H9 (cell line): ENCODE measurements around the gene USP5. TPM values are rescaled to one million over a fixed set of nuclear protein-coding genes. Genes with fewer than 3 reads are reported as not detected.

Experiments used
- DNase-seq: peaks from one replicate; pipeline ENCODE4 v3.0.0-alpha.2; 2017
- H2AFZ ChIP-seq: one replicate; pipeline ENCODE4 v1.6.1; 2013; ENCODE audit warnings: mild to moderate bottlenecking, low read length, control low read depth, moderate library complexity
- H2AK5ac ChIP-seq: 2 replicates; pipeline ENCODE4 v1.6.1; 2013; ENCODE audit warnings: low read length, control low read depth, mixed read lengths; ENCODE audit not compliant: insufficient read length
- H2BK120ac ChIP-seq: one replicate; pipeline ENCODE4 v1.6.1; 2013; ENCODE audit warnings: low read depth, mild to moderate bottlenecking, low read length, control low read depth, inconsistent platforms; ENCODE audit not compliant: poor library complexity, severe bottlenecking
- H2BK12ac ChIP-seq: 2 replicates; pipeline ENCODE4 v1.6.1; 2013; ENCODE audit warnings: low read length, control low read depth, mixed read lengths, low read depth; ENCODE audit not compliant: insufficient read length
- H2BK15ac ChIP-seq: 2 replicates; pipeline ENCODE4 v1.6.1; 2013; ENCODE audit warnings: low read depth, low read length, control low read depth
- H2BK20ac ChIP-seq: one replicate; pipeline ENCODE4 v1.6.1; 2013; ENCODE audit warnings: low read depth, mild to moderate bottlenecking, low read length, control low read depth, inconsistent platforms; ENCODE audit not compliant: poor library complexity, severe bottlenecking
- H2BK5ac ChIP-seq: 2 replicates; pipeline ENCODE4 v1.6.1; 2013; ENCODE audit warnings: low read length, control low read depth, mixed read lengths; ENCODE audit not compliant: insufficient read length
- H3K14ac ChIP-seq: 2 replicates; pipeline ENCODE4 v1.6.1; 2013; ENCODE audit warnings: low read length, control low read depth; ENCODE audit not compliant: insufficient read depth
- H3K18ac ChIP-seq: 2 replicates; pipeline ENCODE4 v1.6.1; 2013; ENCODE audit warnings: low read depth, mild to moderate bottlenecking, mixed read lengths, low read length, control low read depth; ENCODE audit not compliant: insufficient read length
- H3K23ac ChIP-seq: 2 replicates; pipeline ENCODE4 v1.6.1; 2013; ENCODE audit warnings: low read length, control low read depth, mixed read lengths, low read depth; ENCODE audit not compliant: insufficient read length
- H3K23me2 ChIP-seq: 2 replicates; pipeline ENCODE4 v1.6.1; 2013; ENCODE audit warnings: low read depth, mild to moderate bottlenecking, mixed read lengths, low read length, control low read depth; ENCODE audit not compliant: insufficient read length, poor library complexity, severe bottlenecking
- H3K27ac ChIP-seq: 2 replicates; pipeline ENCODE4 v1.5.1; 2013; ENCODE audit warnings: low read length, control low read depth, mixed read lengths, low read depth; ENCODE audit not compliant: insufficient read length
- H3K27me3 ChIP-seq: 2 replicates; pipeline ENCODE4 v1.6.1; 2013; ENCODE audit warnings: low read length, control low read depth, inconsistent platforms; ENCODE audit not compliant: insufficient read depth
- H3K4ac ChIP-seq: 2 replicates; pipeline ENCODE4 v1.6.1; 2013; ENCODE audit warnings: low read depth, mild to moderate bottlenecking, control low read depth, inconsistent platforms, low read length, moderate library complexity
- H3K4me1 ChIP-seq: 2 replicates; pipeline ENCODE4 v1.6.1; 2013; ENCODE audit warnings: low read length, control low read depth, inconsistent platforms; ENCODE audit not compliant: insufficient read depth
- H3K4me2 ChIP-seq: 2 replicates; pipeline ENCODE4 v1.6.1; 2013; ENCODE audit warnings: low read length, control low read depth, mixed read lengths; ENCODE audit not compliant: insufficient read length, insufficient read depth
- H3K56ac ChIP-seq: 2 replicates; pipeline ENCODE4 v1.6.1; 2013; ENCODE audit warnings: low read depth, mild to moderate bottlenecking, mixed read lengths, low read length, control low read depth; ENCODE audit not compliant: insufficient read length
- H3K79me1 ChIP-seq: 2 replicates; pipeline ENCODE4 v1.6.1; 2013; ENCODE audit warnings: low read depth, mild to moderate bottlenecking, moderate library complexity, low read length, control low read depth, inconsistent platforms; ENCODE audit not compliant: insufficient read depth, poor library complexity, severe bottlenecking
- H3K79me2 ChIP-seq: 2 replicates; pipeline ENCODE4 v1.6.1; 2013; ENCODE audit warnings: low read length, control low read depth, inconsistent platforms; ENCODE audit not compliant: insufficient read depth
- H3K9ac ChIP-seq: 2 replicates; pipeline ENCODE4 v1.6.1; 2013; ENCODE audit warnings: low read length, control low read depth, mixed read lengths; ENCODE audit not compliant: insufficient read length; ENCODE audit errors: extremely low read depth
- H3K9me3 ChIP-seq: one replicate; pipeline ENCODE4 v1.6.1; 2013; ENCODE audit warnings: low read depth, low read length, inconsistent platforms; ENCODE audit not compliant: control insufficient read depth
- H3T11ph ChIP-seq: one replicate; pipeline ENCODE4 v1.6.1; 2013; ENCODE audit warnings: mild to moderate bottlenecking, low read length, control low read depth, inconsistent platforms
- H4K20me1 ChIP-seq: one replicate; pipeline ENCODE4 v1.6.1; 2013; ENCODE audit not compliant: control insufficient read depth, insufficient read length, insufficient read depth
- H4K5ac ChIP-seq: 2 replicates; pipeline ENCODE4 v1.6.1; 2013; ENCODE audit warnings: low read depth, mild to moderate bottlenecking, mixed read lengths, low read length, control low read depth; ENCODE audit not compliant: insufficient read length
- H4K8ac ChIP-seq: replicated peaks from 2 replicates; pipeline ENCODE4 v1.6.1; 2013; ENCODE audit warnings: low read length, control low read depth, mixed read lengths, low read depth; ENCODE audit not compliant: insufficient read length
- H4K91ac ChIP-seq: 2 replicates; pipeline ENCODE4 v1.6.1; 2013; ENCODE audit warnings: low read depth, mild to moderate bottlenecking, moderate library complexity, mixed read lengths, low read length, control low read depth; ENCODE audit not compliant: insufficient read length
- H3K27ac Mint-ChIP-seq, 3 experiments: 2 replicates in 2 of 3; 3 replicates in 1 of 3; pipeline ENCODE4 v1.8.0; 2020 to 2021; ENCODE audit warnings: mixed read lengths in 3 of 3, mild to moderate bottlenecking in 1 of 3, moderate library complexity in 1 of 3
- H3K27me3 Mint-ChIP-seq: 2 replicates; pipeline ENCODE4 v1.8.0; 2021; ENCODE audit warnings: low read depth, mild to moderate bottlenecking, moderate library complexity, mixed read lengths
- H3K36me3 Mint-ChIP-seq, 3 experiments: 2 replicates in 2 of 3; 3 replicates in 1 of 3; pipeline ENCODE4 v1.8.0; 2020 to 2021; ENCODE audit warnings: low read depth in 3 of 3, mixed read lengths in 3 of 3; ENCODE audit not compliant: insufficient read depth in 1 of 3
- H3K4me1 Mint-ChIP-seq, 2 experiments: 2 replicates each; pipeline ENCODE4 v1.8.0; 2020; ENCODE audit warnings: mixed read lengths in 2 of 2
- H3K4me3 Mint-ChIP-seq, 2 experiments: 2 replicates in 1 of 2; 3 replicates in 1 of 2; pipeline ENCODE4 v1.8.0; 2020 to 2021; ENCODE audit warnings: mild to moderate bottlenecking in 2 of 2, mixed read lengths in 2 of 2, moderate library complexity in 1 of 2
- H3K9me3 Mint-ChIP-seq, 2 experiments: 2 replicates in 1 of 2; 3 replicates in 1 of 2; pipeline ENCODE4 v1.8.0; 2020; ENCODE audit warnings: mild to moderate bottlenecking in 2 of 2, mixed read lengths in 2 of 2, moderate library complexity in 1 of 2
- WGBS: extraction: QIAGEN DNeasy Blood & Tissue Kit; methylation state at CpG from one replicate; pipeline ENCODE4 v1.1.7; 2013; ENCODE audit warnings: missing lambda C conversion rate, low lambda C conversion rate, mixed read lengths; ENCODE audit not compliant: insufficient read length; ENCODE audit errors: extremely low coverage; 5-methylcytosine and 5-hydroxymethylcytosine counted together
- total RNA-seq: library from RNA; stranded (reverse); gene quantifications from 2 replicates; pipeline ENCODE4 v1.2.1, GENCODE V29; 2021
- TF ChIP-seq, protein P1 (sequence below): fragments of 200-600 bp; sonication (generic); conservative IDR thresholded peaks from 3 replicates; pipeline ENCODE4 v1.8.0; 2021; ENCODE audit warnings: antibody characterized with exemption, mild to moderate bottlenecking

USP5 gene
- total RNA-seq, 1 experiment from 2014 or later: 143 TPM

- H3T11ph ChIP-seq: no peak overlapping the region
- H4K20me1 ChIP-seq: no peaks in the 10 kb centered on the region
- Mint-ChIP-seq H3K4me3 (peak overlapping the region; percentile 57 to 79), H3K27me3 (no peaks in the 10 kb centered on the region), H3K4me1 (peaks cover 22 to 34% of the 10 kb centered on the region in 2 experiments), H3K9me3 (peaks cover 0 to 3% of the 10 kb centered on the region in 2 experiments; a peak in 2 of 5 replicates), H3K36me3 (peaks cover 0 to 12% (median 12%) of the 10 kb centered on the region in 3 experiments; a peak in 5 of 7 replicates), H3K27ac (peak overlapping the region; percentile 96 to 99 (median 98))
- H3K4me1 ChIP-seq: peaks cover 3% of the 10 kb centered on the region; the same call in 1 of the 2 replicates
- no peaks in the 10 kb centered on the region for H3K27me3 ChIP-seq
- TF ChIP-seq, protein P1, sequence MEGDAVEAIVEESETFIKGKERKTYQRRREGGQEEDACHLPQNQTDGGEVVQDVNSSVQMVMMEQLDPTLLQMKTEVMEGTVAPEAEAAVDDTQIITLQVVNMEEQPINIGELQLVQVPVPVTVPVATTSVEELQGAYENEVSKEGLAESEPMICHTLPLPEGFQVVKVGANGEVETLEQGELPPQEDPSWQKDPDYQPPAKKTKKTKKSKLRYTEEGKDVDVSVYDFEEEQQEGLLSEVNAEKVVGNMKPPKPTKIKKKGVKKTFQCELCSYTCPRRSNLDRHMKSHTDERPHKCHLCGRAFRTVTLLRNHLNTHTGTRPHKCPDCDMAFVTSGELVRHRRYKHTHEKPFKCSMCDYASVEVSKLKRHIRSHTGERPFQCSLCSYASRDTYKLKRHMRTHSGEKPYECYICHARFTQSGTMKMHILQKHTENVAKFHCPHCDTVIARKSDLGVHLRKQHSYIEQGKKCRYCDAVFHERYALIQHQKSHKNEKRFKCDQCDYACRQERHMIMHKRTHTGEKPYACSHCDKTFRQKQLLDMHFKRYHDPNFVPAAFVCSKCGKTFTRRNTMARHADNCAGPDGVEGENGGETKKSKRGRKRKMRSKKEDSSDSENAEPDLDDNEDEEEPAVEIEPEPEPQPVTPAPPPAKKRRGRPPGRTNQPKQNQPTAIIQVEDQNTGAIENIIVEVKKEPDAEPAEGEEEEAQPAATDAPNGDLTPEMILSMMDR: peak; percentile 95
- H3K79me1 ChIP-seq: no peaks in the 10 kb centered on the region
- H3K4me2 ChIP-seq: peak overlapping the region; percentile 67
- no peak overlapping the region for H4K91ac ChIP-seq
- no peak overlapping the region for H4K5ac ChIP-seq
- H2AK5ac ChIP-seq: no peak overlapping the region
- no peak overlapping the region for H4K8ac ChIP-seq
- H3K9me3 ChIP-seq: no peaks in the 10 kb centered on the region
- no peaks in the 10 kb centered on the region for H3K79me2 ChIP-seq
- H3K4ac ChIP-seq: no peak overlapping the region; the same call in 1 of the 2 replicates
- peaks cover 6% of the 10 kb centered on the region for H3K23me2 ChIP-seq
- no peak overlapping the region for H2BK120ac ChIP-seq
- H2BK15ac ChIP-seq: no peak overlapping the region
- peak overlapping the region; percentile 51 for H2BK12ac ChIP-seq
- no CpG with 5 or more reads among the region's 68 CpGs for WGBS
- peak overlapping the region; percentile 92 for H3K14ac ChIP-seq
- H3K56ac ChIP-seq: no peak overlapping the region
- DNase-seq: peak; percentile 99
- peak overlapping the region; percentile 1 for H2BK5ac ChIP-seq
- H3K23ac ChIP-seq: no peak overlapping the region
- peak overlapping the region; percentile 84 for H3K27ac ChIP-seq
- no peak overlapping the region for H2AFZ ChIP-seq
- H2BK20ac ChIP-seq: no peak overlapping the region
- peak overlapping the region; percentile 94 for H3K18ac ChIP-seq
- peak overlapping the region; percentile 77 for H3K9ac ChIP-seq
Measured at GRCh38 chr12:6890789-6891645, 39.1 kb downstream of the USP5 start.
